ENCODE data around the gene SMPD2.

The SMPD2 gene

DNA sequence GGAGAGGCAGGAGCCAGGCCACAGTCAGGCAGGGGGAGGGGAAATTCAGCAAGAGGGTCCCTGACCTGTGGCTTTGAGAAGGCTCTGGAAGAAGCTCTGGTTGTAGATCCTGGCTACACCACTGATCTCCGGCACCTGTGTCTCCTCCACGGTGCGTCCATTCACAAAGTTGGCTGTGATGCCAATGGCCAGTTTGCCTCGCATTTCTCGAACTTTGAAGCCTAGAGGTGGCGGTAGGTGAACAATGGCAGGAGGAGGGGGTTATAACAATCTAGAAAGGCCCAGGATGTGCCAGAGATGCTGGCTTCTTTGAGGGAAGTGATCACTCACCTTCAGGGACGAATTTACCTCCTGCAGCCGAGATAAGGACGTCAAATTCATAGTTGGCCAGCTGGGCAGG is 11.7 kb downstream of the SMPD2 start:
- TF ChIP-seq POLR2AphosphoS5 (IDR thresholded peaks at IDR 0.05; ENCODE audit: low read depth), result no peak
- TF ChIP-seq, protein P1, sequence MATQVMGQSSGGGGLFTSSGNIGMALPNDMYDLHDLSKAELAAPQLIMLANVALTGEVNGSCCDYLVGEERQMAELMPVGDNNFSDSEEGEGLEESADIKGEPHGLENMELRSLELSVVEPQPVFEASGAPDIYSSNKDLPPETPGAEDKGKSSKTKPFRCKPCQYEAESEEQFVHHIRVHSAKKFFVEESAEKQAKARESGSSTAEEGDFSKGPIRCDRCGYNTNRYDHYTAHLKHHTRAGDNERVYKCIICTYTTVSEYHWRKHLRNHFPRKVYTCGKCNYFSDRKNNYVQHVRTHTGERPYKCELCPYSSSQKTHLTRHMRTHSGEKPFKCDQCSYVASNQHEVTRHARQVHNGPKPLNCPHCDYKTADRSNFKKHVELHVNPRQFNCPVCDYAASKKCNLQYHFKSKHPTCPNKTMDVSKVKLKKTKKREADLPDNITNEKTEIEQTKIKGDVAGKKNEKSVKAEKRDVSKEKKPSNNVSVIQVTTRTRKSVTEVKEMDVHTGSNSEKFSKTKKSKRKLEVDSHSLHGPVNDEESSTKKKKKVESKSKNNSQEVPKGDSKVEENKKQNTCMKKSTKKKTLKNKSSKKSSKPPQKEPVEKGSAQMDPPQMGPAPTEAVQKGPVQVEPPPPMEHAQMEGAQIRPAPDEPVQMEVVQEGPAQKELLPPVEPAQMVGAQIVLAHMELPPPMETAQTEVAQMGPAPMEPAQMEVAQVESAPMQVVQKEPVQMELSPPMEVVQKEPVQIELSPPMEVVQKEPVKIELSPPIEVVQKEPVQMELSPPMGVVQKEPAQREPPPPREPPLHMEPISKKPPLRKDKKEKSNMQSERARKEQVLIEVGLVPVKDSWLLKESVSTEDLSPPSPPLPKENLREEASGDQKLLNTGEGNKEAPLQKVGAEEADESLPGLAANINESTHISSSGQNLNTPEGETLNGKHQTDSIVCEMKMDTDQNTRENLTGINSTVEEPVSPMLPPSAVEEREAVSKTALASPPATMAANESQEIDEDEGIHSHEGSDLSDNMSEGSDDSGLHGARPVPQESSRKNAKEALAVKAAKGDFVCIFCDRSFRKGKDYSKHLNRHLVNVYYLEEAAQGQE (IDR thresholded peaks at IDR 0.05; ENCODE audit: insufficient replicate concordance, low read depth), result no peak
- TF ChIP-seq SPI1 (IDR thresholded peaks at IDR 0.05; ENCODE audit: borderline replicate concordance, low read depth), result no peak
- TF ChIP-seq, protein P2, sequence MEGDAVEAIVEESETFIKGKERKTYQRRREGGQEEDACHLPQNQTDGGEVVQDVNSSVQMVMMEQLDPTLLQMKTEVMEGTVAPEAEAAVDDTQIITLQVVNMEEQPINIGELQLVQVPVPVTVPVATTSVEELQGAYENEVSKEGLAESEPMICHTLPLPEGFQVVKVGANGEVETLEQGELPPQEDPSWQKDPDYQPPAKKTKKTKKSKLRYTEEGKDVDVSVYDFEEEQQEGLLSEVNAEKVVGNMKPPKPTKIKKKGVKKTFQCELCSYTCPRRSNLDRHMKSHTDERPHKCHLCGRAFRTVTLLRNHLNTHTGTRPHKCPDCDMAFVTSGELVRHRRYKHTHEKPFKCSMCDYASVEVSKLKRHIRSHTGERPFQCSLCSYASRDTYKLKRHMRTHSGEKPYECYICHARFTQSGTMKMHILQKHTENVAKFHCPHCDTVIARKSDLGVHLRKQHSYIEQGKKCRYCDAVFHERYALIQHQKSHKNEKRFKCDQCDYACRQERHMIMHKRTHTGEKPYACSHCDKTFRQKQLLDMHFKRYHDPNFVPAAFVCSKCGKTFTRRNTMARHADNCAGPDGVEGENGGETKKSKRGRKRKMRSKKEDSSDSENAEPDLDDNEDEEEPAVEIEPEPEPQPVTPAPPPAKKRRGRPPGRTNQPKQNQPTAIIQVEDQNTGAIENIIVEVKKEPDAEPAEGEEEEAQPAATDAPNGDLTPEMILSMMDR (IDR thresholded peaks at IDR 0.05; ENCODE audit: insufficient read depth, low read length), result no peak
- no peak for TF ChIP-seq GABPA (IDR thresholded peaks at IDR 0.05; ENCODE audit: low read depth)
- Histone ChIP-seq H3K27ac (replicated peaks) (no peak overlapping the region), H3K4me3 (replicated peaks; ENCODE audit: insufficient read depth, low read length) (no peak overlapping the region), H3K27me3 (ENCODE audit: insufficient read depth, poor library complexity, severe bottlenecking) (no peaks in the 10 kb centered on the region)
- DNase-seq (ENCODE audit: low read depth in 1 of 2, low spot score in 1 of 2), result no peak

DNA sequence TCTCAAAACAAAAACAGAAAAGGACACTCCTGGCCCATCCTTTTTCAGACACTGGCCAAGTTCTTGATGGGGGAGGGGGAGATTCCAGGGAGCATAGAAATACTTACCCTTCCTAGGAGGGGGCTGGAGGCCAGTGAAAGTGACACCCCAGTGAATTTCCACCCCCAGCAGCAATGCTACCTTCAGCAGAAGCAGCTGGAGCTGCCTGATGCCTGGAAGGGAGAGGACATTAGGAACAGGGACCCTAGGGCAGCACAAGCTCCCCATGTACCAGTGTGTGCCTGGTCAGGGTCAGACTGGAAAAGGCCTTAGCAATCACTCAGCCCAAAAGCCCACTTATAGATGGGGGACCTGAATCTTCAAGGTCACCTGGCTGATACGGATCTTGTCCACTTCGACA is 12.6 kb downstream of the SMPD2 start:
- Histone ChIP-seq H3K27ac (replicated peaks) (no peak overlapping the region), H3K4me3 (replicated peaks; ENCODE audit: insufficient read depth, low read length) (no peak overlapping the region), H3K27me3 (ENCODE audit: insufficient read depth, poor library complexity, severe bottlenecking) (no peaks in the 10 kb centered on the region)
- DNase-seq (ENCODE audit: low read depth in 1 of 2, low spot score in 1 of 2), result no peak
- TF ChIP-seq GABPA (IDR thresholded peaks at IDR 0.05; ENCODE audit: low read depth) (no peak), POLR2AphosphoS5 (IDR thresholded peaks at IDR 0.05; ENCODE audit: low read depth) (no peak)
- TF ChIP-seq, protein P2 (IDR thresholded peaks at IDR 0.05; ENCODE audit: insufficient read depth, low read length), result no peak
- TF ChIP-seq, protein P1 (IDR thresholded peaks at IDR 0.05; ENCODE audit: insufficient replicate concordance, low read depth), result no peak

DNA sequence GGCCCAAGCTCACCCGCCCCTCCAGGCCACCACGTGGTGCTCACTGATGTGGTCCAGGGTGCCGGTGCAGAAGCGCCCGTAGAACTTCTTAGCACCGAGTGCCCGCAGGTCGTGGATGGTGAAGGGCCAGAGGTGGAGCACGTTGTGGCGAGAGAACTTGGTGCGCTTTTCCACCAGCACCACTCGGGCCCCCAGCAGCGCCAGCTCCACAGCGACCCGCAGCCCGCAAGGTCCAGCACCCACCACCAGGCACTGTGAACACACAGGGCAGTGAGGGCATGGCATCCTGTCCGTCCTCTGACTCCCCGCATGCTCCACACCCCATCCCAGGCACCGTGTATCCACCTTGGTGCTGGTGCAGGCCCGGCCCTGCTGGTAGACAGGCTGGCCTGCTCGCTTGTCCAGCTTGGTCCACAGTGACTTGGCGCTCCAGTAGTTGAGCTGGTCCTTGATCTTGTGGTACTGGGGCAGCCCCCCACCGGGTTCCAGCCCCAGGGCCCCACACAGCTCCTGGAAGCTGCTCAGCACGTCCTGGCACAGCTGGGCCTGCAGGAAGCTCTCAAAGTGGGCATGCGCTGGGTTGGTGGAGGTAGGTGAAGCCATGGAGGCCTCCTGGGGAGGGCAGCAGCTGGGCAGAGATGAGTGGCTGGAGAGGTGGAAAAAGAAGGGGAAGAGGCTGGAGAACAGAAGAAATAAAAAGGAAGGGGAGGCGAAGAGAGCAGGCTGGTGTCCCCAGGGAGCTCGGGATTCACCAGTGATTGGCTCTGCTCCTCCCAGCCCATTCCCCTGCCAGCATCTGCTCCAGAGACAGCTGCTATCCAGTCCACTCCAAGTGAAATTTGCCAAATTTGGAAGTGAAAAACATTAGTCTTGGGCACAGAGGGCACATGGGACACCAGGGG is 13.3 kb downstream of the SMPD2 start:
- peak overlapping the region; percentile 59 for H3K27ac ChIP-seq (replicated peaks)
- H3K4me3 ChIP-seq (replicated peaks; ENCODE audit: insufficient read depth, low read length), result peak overlapping the region; percentile 76
- TF ChIP-seq GABPA (IDR thresholded peaks at IDR 0.05; ENCODE audit: low read depth), result no peak
- TF ChIP-seq, protein P2 (IDR thresholded peaks at IDR 0.05; ENCODE audit: insufficient read depth, low read length), result no peak
- TF ChIP-seq POLR2AphosphoS5 (IDR thresholded peaks at IDR 0.05; ENCODE audit: low read depth), result no peak
- TF ChIP-seq SPI1 (IDR thresholded peaks at IDR 0.05; ENCODE audit: borderline replicate concordance, low read depth), result no peak
- TF ChIP-seq, protein P1 (IDR thresholded peaks at IDR 0.05; ENCODE audit: insufficient replicate concordance, low read depth), result no peak
- no peaks in the 10 kb centered on the region for H3K27me3 ChIP-seq (ENCODE audit: insufficient read depth, poor library complexity, severe bottlenecking)
- DNase-seq (ENCODE audit: low read depth in 1 of 2, low spot score in 1 of 2), result peak in 1 of 2 experiments; percentile 35

Measured in HL-60 (cell line).